Ascending aorta (tissue), 2 donors: ENCODE data around the gene SPHK2. TPM values are rescaled to one million over a fixed set of nuclear protein-coding genes. Genes with fewer than 3 reads are reported as not detected.

Source experiments
- DNase-seq, 2 donors: peaks; one replicate each; pipeline ENCODE4 v3.0.0-alpha.2; 2019; ENCODE audit warnings: low spot score in 2 of 2
- H3K27ac ChIP-seq, 2 donors: fragments of 200-600 bp; sonication (generic); one replicate each; pipeline ENCODE4 v1.5.1; 2016 to 2017; ENCODE audit warnings: mild to moderate bottlenecking in 1 of 2
- H3K27me3 ChIP-seq: fragments of 200-600 bp; sonication (generic); one replicate; pipeline ENCODE4 v1.5.1; 2017
- H3K36me3 ChIP-seq, 2 donors: fragments of 200-600 bp; sonication (generic); one replicate each; pipeline ENCODE4 v1.5.1; 2016
- H3K4me1 ChIP-seq, 2 donors: fragments of 200-600 bp; sonication (generic); one replicate each; pipeline ENCODE4 v1.5.1; 2016 to 2017; ENCODE audit warnings: mild to moderate bottlenecking in 1 of 2
- H3K4me3 ChIP-seq, 2 donors: fragments of 200-600 bp; sonication (generic); one replicate each; pipeline ENCODE4 v1.5.1; 2016 to 2017; ENCODE audit warnings: mild to moderate bottlenecking in 1 of 2
- H3K9me3 ChIP-seq, 2 donors: fragments of 200-600 bp; sonication (generic); one replicate each; pipeline ENCODE4 v1.5.1; 2016
- intact Hi-C: fragments of 100-400 bp; cut with DNase I; formaldehyde crosslinking; loops from one replicate; pipeline ENCODE4 v1.15.1; 2023
- total RNA-seq: library from RNA; depleted of rRNA; stranded (reverse); fragments of >200 nt; gene quantifications from one replicate; pipeline ENCODE4 v1.1.0, GENCODE V29; 2016
- TF ChIP-seq, protein P1 (sequence below), 3 experiments: fragments of 200-600 bp in 2 of 3; fragments of 450-650 bp in 1 of 3; sonication (generic) in 2 of 3; IDR thresholded peaks; one replicate each; pipeline ENCODE4 v1.5.1; 2016 to 2019; ENCODE audit warnings: antibody characterized with exemption in 3 of 3, mild to moderate bottlenecking in 1 of 3, moderate library complexity in 1 of 3

SPHK2 gene
- total RNA-seq, 1 donor from 2014 or later, result 35.3 TPM

DNA sequence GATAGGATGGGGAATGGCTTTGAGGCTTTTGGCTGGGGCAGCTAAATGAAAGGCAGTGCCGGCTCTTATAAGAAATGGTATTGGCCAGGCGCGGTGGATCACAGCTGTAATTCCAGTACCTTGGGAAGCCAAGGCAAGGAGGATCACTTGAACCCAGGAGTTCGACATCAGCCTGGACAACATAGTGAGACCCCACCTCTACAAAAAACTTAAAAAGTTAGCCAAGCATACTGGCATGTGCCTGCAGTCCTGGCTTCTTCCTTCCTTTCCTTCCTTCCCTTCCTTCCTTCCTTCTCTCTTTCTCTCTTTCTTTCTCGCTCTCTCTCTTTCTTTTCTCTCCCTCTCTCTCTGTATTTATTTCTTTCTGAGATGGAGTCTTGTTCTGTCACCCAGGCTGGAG is 23.6 kb downstream of the SPHK2 start:
- H3K36me3 ChIP-seq, result no peaks in the 10 kb centered on the region
- H3K27ac ChIP-seq, result no peak overlapping the region
- H3K9me3 ChIP-seq, result no peaks in the 10 kb centered on the region
- peaks cover 0 to 28% of the 10 kb centered on the region in 2 donors for H3K4me1 ChIP-seq
- intact Hi-C loops, result loop anchor here (10.0 kb wide), 1 partner anchor 142 kb away; no protein-coding TSS in a partner anchor
- TF ChIP-seq, protein P1, sequence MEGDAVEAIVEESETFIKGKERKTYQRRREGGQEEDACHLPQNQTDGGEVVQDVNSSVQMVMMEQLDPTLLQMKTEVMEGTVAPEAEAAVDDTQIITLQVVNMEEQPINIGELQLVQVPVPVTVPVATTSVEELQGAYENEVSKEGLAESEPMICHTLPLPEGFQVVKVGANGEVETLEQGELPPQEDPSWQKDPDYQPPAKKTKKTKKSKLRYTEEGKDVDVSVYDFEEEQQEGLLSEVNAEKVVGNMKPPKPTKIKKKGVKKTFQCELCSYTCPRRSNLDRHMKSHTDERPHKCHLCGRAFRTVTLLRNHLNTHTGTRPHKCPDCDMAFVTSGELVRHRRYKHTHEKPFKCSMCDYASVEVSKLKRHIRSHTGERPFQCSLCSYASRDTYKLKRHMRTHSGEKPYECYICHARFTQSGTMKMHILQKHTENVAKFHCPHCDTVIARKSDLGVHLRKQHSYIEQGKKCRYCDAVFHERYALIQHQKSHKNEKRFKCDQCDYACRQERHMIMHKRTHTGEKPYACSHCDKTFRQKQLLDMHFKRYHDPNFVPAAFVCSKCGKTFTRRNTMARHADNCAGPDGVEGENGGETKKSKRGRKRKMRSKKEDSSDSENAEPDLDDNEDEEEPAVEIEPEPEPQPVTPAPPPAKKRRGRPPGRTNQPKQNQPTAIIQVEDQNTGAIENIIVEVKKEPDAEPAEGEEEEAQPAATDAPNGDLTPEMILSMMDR (IDR thresholded peaks at IDR 0.05), result no peak
- no peak for DNase-seq
- no peaks in the 10 kb centered on the region for H3K27me3 ChIP-seq
- no peak overlapping the region for H3K4me3 ChIP-seq

DNA sequence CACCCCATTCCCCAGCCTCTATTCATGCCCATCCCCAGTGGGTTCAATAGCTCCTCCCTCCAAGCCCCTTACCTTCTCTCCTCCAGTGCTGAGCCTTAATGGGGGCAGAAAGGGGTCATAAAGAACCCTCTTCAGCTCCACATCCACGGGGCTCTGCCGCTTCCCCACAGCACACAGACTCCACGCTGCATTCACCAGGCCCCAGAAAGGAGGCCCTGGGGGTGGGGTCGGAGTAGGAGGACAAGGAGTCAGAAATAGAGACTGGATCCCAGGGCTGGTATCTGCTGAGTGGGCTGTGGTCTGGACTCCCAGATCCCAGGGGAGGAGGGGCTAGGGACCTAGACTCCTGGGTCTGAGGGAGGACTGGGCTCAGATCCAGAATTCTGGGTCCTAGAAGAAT is 25.0 kb downstream of the SPHK2 start:
- Histone ChIP-seq H3K27me3 (no peaks in the 10 kb centered on the region), H3K36me3 (no peaks in the 10 kb centered on the region), H3K4me1 (peaks cover 0 to 21% of the 10 kb centered on the region in 2 donors), H3K4me3 (peak overlapping the region; percentile 55 to 76), H3K9me3 (no peaks in the 10 kb centered on the region), H3K27ac (no peak overlapping the region)
- DNase-seq, result no peak
- intact Hi-C loops, result loop anchor here (10.0 kb wide), 1 partner anchor 140 kb away; no protein-coding TSS in a partner anchor
- TF ChIP-seq, protein P1 (IDR thresholded peaks at IDR 0.05), result no peak

GRCh38 chr19:48644839-48645619 is 25.7 kb downstream of the SPHK2 start:
- H3K36me3 ChIP-seq, result no peaks in the 10 kb centered on the region
- no peaks in the 10 kb centered on the region for H3K9me3 ChIP-seq
- peak in 1 of 2 donors; percentile 91 for DNase-seq
- intact Hi-C loops, result loop anchor here (5.0 to 10.0 kb wide), 2 partner anchors 92 to 140 kb away; no protein-coding TSS in a partner anchor
- TF ChIP-seq, protein P1 (IDR thresholded peaks at IDR 0.05), result no peak
- H3K27ac ChIP-seq, result peak overlapping the region; percentile 82 to 95
- peaks cover 0 to 21% of the 10 kb centered on the region in 2 donors for H3K4me1 ChIP-seq
- no peaks in the 10 kb centered on the region for H3K27me3 ChIP-seq
- peak overlapping the region; percentile 55 to 76 for H3K4me3 ChIP-seq

DNA sequence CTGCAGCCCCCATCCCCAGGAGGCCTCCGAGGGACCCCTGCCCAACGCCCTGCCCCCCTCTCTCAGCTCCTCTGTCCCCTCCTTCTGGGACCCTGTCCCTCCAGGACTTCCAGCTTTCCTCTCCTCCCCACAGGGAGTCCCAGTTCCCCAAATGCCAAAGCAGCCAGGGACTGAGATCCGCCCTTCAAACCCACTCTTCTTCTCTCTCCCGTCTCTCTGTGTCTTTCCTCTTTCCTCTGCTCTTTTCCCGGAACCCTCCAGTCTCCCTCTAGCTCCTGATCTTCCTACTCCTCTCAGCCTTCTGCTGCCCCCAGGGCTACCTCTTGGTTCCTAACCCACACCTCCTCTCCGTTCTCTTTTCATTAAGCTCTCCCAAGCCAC is 26.3 kb downstream of the SPHK2 start:
- TF ChIP-seq, protein P1 (IDR thresholded peaks at IDR 0.05), result no peak
- peak overlapping the region; percentile 55 to 76 for H3K4me3 ChIP-seq
- intact Hi-C loops, result loop anchor here (5.0 to 10.0 kb wide), 2 partner anchors 92 to 139 kb away; no protein-coding TSS in a partner anchor
- H3K27me3 ChIP-seq, result no peaks in the 10 kb centered on the region
- no peaks in the 10 kb centered on the region for H3K9me3 ChIP-seq
- no peaks in the 10 kb centered on the region for H3K36me3 ChIP-seq
- DNase-seq, result no peak
- H3K4me1 ChIP-seq, result peaks cover 0 to 21% of the 10 kb centered on the region in 2 donors
- peak overlapping the region; percentile 82 to 95 for H3K27ac ChIP-seq

DNA sequence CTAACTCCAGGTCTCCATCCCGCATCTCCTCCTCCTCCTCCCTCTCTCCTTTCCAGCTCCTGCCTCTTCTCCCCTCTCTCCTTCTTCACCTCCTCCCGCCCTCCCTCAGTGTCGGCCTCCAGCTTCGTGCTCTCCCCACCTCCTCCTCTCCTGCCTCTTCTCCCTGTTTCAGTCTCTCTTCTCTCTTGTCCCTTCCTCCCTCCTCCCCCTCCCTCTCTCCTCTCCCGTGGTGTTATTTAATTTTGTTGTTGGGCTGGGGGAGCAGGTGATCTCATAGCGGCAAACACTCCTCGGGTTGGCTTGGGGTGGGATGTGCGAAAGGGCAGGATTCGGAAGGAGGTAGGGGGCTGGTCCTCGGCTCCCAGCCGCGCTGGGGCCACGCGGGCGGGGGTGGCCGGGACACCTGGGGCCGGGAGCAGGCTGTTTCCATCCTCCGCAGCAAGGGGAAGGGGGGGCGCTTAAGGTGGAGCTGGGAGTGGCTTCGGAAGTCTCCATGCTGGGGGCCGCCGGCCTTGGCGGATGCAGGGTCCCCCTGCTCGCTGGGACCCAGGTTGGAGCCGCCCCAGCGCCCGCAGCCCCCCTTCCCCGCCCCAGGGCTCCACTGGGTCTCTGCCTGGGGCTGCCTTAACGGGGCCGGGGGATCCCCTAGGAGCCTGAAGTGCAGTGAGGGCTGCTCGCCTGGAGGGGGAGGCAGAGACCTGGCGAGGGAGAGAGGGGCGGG is 26.9 kb downstream of the SPHK2 start, which contains the start of gene CA11:
CA11 (minus strand) TSS at position 187 of the 721 bp plus-strand sequence. CDS start 555 bp downstream, outside the sequence.
- Histone ChIP-seq H3K36me3 (no peaks in the 10 kb centered on the region), H3K4me1 (peaks cover 0 to 21% of the 10 kb centered on the region in 2 donors), H3K27me3 (no peaks in the 10 kb centered on the region), H3K27ac (peak within 1 kb of the TSS; percentile 82 to 95), H3K9me3 (no peaks in the 10 kb centered on the region), H3K4me3 (peak within 1 kb of the TSS; percentile 55 to 76)
- DNase-seq, result peak; percentile 58 to 94
- TF ChIP-seq, protein P1 (IDR thresholded peaks at IDR 0.05), result peak; percentile 91 to 98 (median 96)
- intact Hi-C loops, result loop anchor here (1.0 to 10.0 kb wide), 5 partner anchors 29 to 191 kb away; partner anchors contain the start of gene HSD17B14
